ENCODE measurements around the gene SEPTIN6. TPM values are rescaled to one million over a fixed set of nuclear protein-coding genes. Genes with fewer than 3 reads are reported as not detected.

SEPTIN6 gene
- total and polyA plus RNA-seq, 2 of the 8 experiments (the other 6 are each of a cell fraction or from before 2014, with no cell fraction given): 31.0 to 42.6 TPM

DNA sequence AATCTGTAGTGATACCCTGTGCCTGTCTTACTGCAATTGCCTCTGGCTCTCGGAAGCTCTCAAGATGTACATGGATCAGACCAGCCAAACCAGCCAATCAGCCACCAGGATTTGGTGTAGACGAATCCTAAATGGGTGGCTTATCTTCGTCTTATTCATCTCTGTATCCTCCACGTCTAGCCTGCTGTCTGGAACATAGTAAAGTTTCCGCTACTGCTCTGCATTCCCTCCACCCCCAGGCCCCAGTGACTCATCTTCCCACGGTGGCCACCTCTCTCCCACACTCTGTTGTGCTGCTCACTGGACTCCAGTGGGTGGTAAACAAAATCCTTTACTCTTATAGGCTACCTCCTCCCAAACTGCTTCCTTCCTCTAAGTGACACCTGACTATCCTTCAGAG is 37.8 kb downstream of the SEPTIN6 start (continued):
- TF ChIP-seq, protein P1, sequence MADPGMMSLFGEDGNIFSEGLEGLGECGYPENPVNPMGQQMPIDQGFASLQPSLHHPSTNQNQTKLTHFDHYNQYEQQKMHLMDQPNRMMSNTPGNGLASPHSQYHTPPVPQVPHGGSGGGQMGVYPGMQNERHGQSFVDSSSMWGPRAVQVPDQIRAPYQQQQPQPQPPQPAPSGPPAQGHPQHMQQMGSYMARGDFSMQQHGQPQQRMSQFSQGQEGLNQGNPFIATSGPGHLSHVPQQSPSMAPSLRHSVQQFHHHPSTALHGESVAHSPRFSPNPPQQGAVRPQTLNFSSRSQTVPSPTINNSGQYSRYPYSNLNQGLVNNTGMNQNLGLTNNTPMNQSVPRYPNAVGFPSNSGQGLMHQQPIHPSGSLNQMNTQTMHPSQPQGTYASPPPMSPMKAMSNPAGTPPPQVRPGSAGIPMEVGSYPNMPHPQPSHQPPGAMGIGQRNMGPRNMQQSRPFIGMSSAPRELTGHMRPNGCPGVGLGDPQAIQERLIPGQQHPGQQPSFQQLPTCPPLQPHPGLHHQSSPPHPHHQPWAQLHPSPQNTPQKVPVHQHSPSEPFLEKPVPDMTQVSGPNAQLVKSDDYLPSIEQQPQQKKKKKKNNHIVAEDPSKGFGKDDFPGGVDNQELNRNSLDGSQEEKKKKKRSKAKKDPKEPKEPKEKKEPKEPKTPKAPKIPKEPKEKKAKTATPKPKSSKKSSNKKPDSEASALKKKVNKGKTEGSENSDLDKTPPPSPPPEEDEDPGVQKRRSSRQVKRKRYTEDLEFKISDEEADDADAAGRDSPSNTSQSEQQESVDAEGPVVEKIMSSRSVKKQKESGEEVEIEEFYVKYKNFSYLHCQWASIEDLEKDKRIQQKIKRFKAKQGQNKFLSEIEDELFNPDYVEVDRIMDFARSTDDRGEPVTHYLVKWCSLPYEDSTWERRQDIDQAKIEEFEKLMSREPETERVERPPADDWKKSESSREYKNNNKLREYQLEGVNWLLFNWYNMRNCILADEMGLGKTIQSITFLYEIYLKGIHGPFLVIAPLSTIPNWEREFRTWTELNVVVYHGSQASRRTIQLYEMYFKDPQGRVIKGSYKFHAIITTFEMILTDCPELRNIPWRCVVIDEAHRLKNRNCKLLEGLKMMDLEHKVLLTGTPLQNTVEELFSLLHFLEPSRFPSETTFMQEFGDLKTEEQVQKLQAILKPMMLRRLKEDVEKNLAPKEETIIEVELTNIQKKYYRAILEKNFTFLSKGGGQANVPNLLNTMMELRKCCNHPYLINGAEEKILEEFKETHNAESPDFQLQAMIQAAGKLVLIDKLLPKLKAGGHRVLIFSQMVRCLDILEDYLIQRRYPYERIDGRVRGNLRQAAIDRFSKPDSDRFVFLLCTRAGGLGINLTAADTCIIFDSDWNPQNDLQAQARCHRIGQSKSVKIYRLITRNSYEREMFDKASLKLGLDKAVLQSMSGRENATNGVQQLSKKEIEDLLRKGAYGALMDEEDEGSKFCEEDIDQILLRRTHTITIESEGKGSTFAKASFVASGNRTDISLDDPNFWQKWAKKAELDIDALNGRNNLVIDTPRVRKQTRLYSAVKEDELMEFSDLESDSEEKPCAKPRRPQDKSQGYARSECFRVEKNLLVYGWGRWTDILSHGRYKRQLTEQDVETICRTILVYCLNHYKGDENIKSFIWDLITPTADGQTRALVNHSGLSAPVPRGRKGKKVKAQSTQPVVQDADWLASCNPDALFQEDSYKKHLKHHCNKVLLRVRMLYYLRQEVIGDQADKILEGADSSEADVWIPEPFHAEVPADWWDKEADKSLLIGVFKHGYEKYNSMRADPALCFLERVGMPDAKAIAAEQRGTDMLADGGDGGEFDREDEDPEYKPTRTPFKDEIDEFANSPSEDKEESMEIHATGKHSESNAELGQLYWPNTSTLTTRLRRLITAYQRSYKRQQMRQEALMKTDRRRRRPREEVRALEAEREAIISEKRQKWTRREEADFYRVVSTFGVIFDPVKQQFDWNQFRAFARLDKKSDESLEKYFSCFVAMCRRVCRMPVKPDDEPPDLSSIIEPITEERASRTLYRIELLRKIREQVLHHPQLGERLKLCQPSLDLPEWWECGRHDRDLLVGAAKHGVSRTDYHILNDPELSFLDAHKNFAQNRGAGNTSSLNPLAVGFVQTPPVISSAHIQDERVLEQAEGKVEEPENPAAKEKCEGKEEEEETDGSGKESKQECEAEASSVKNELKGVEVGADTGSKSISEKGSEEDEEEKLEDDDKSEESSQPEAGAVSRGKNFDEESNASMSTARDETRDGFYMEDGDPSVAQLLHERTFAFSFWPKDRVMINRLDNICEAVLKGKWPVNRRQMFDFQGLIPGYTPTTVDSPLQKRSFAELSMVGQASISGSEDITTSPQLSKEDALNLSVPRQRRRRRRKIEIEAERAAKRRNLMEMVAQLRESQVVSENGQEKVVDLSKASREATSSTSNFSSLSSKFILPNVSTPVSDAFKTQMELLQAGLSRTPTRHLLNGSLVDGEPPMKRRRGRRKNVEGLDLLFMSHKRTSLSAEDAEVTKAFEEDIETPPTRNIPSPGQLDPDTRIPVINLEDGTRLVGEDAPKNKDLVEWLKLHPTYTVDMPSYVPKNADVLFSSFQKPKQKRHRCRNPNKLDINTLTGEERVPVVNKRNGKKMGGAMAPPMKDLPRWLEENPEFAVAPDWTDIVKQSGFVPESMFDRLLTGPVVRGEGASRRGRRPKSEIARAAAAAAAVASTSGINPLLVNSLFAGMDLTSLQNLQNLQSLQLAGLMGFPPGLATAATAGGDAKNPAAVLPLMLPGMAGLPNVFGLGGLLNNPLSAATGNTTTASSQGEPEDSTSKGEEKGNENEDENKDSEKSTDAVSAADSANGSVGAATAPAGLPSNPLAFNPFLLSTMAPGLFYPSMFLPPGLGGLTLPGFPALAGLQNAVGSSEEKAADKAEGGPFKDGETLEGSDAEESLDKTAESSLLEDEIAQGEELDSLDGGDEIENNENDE (IDR thresholded peaks at IDR 0.05; ENCODE audit: insufficient replicate concordance, low read length): no peak
- TF ChIP-seq CHD2 (IDR thresholded peaks at IDR 0.05; ENCODE audit: low read length) (no peak), TCF12 (IDR thresholded peaks at IDR 0.05; ENCODE audit: low read depth, low read length) (no peak), TAF1 (IDR thresholded peaks at IDR 0.05; ENCODE audit: low read depth, low read length) (no peak), KDM4A (IDR thresholded peaks at IDR 0.05; ENCODE audit: low read depth, low read length, severe bottlenecking) (no peak), SP2 (IDR thresholded peaks at IDR 0.05; ENCODE audit: low read length) (no peak), TEAD4 (IDR thresholded peaks at IDR 0.05; ENCODE audit: low read depth, low read length) (no peak), CEBPB (IDR thresholded peaks at IDR 0.05; ENCODE audit: low read depth, low read length) (no peak), SIX5 (IDR thresholded peaks at IDR 0.05; ENCODE audit: low read depth, low read length) (no peak)
